HG02973 (cell line): ENCODE results near the gene NFATC3.
"Not testable (repeated sequence)": the region's sequence is repeated elsewhere in the genome, so short reads cannot be mapped to it uniquely, and the experiment has no call there.

ENCODE experiments used
- ATAC-seq: cut with Tn5 transposase; IDR thresholded peaks from one replicate; pipeline ENCODE4 v1.9.1; 2021; ENCODE audit warnings: moderate library complexity; ENCODE audit not compliant: unreplicated experiment

The NFATC3 gene

DNA sequence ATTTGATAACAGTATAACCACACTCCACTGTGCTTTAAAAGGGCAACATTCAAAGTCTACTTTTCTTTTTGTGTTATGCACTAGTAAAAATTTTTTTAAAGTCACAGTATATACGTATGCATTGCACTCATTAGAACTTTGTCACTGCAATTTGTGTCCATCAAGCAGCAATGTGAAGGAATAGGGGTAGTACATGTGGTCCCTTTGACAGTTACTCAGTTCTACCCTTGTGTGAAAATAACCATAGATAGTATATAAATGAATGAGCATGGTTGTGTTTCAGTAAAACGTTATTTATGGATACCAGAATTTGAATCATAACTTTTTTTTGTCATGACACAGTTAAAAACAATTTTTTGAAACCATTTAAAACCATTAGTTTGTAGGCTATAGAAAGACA is 30.7 kb downstream of the NFATC3 start:
- no peak for ATAC-seq

DNA sequence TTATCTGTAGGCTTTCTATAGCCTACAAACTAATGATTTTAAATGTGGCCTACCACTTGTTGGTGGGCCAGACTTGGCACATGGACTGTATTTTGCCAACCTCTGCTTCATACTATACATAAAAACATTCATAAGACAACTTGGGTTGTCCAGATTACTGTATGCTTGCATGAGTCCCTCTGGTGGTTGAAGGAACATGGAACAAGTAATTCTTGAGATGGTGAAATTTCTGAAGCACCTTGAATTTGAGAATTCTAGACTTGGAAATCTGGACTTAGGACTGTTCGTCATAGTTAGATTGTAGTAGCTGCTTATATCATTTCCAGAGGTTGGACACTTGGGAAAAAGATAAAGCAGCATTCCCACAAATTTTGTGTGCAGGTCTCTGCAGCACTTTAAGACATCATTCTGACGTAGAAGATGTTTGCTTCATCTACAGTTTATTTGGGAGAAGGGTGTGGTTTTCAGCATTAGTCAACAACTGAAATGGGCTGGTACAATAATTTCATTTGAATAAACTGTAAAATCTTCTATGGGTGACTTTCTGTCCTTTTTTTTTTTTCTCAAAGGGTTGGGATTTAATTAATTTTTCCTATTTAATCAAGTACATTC is 31.2 kb downstream of the NFATC3 start:
- no peak for ATAC-seq

DNA sequence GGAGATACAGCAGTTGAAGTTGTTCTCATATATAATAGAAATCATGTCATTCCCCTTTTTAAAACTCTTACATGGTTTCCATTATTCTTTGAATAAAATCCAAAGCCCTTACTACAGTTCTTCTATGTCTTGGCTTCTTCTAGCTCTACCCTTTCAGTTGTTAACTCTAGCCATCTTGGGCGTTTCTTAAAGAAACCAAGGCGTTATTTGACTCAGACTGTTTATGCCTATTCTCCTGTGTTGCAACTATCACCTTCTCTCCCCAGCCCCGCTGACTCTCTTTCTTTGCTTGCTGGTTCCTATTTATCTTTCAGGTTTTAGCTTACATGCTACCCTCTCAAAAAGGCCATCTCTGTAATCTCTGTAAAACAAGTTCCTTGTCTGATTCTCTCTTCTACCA is 32.7 kb downstream of the NFATC3 start:
- ATAC-seq, result no peak

DNA sequence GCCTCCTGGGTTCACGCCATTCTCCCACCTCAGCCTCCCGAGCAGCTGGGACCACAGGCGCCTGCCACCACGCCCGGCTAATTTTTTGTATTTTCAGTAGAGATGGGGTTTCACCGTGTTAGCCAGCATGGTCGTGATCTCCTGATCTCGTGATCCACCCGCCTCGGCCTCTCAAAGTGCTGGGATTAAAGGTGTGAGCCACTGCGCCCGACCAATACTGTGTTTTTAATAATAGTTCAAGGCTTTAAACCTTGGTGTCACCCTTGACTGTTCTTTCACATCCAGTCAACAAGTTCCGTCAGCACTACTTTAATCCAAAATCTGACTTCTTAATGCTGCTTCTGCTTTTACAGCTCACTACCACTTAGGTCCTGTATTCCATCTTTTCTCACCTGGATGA is 33.8 kb downstream of the NFATC3 start:
- not testable (repeated sequence) for ATAC-seq

DNA sequence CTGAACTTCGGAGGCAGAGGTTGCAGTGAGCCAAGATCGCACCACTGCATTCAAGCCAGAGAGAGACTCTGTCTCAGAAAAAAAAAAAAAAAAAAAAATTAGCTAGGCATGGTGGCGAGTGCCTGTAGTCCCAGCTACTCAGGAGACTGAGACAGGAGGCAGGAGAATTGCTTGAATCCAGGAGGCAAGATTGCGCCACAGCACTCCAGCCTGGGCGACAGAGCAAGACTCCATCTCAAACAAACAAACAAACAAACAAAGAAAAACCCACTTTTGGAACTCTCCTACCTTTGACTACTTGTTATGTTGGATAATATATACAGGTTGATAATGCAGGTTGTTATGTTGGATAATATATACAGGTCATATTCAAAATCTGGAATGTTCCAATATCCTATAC is 35.3 kb downstream of the NFATC3 start:
- not testable (repeated sequence) for ATAC-seq

DNA sequence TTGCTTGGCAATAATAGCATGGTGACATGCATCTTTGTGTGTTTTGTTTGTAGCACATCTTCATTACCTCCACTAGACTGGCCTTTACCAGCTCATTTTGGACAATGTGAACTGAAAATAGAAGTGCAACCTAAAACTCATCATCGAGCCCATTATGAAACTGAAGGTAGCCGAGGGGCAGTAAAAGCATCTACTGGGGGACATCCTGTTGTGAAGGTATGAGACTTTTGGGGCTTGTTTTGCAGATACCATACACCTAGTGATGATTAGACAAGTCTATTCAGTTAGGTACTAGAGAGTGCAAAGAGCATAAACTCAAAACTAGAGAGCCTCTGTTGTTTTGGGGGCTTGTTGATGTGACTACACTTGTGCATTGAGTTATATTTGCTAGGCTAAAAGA is 41.2 kb downstream of the NFATC3 start:
- no peak for ATAC-seq

DNA sequence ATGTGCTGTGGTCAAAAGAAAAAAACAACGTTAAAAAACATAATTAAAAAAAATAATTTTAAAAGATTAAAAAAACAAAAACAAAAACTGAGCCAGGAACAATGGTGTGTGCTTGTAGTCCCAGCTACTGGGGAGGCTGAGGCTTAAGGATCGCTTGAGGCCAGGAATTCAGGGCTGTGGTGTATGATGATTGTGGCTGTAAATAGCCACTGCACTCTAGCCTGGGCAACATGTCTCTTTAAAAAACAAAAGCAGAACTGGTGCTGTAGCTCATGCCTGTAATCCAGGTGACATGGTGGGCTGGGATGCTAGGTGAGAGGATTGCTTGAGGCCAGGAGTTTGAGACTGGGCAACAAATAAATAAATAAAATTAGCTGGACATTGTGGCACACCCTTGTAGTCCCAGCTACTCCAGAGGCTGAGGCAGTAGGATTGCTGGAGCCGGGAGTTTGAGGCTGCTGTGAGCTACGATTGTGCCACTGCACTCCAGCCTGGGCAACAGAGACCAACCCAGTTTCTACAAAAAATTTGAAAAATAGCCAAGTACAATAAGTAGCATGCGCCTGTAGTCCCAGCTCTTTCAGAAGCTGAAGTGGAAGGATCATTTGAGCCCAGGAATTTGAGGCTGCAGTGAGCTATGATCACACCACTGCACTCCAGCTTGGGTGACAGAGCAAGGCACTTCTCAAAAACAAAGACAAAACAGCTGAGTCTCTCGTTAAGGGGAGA is 43.6 kb downstream of the NFATC3 start:
- no peak for ATAC-seq

DNA sequence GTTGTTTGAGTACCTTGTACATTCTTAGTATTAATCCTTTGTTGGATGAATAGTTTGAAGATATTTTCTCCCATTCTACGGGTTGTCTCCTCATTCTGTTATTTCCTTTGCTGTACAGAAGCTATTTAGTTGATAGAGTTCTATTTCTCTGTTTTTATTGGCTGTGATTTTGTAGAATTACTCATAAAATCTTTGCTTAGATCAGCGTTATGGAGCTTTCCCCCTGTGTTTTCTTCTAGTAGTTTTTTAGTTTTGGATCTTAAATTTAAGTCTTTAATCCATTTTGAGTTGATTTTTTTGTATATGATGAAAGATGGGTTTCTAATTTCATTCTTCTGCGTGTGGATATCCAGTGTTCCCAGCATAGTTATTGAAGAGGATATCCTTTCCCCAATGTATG is 45.4 kb downstream of the NFATC3 start:
- no peak for ATAC-seq

DNA sequence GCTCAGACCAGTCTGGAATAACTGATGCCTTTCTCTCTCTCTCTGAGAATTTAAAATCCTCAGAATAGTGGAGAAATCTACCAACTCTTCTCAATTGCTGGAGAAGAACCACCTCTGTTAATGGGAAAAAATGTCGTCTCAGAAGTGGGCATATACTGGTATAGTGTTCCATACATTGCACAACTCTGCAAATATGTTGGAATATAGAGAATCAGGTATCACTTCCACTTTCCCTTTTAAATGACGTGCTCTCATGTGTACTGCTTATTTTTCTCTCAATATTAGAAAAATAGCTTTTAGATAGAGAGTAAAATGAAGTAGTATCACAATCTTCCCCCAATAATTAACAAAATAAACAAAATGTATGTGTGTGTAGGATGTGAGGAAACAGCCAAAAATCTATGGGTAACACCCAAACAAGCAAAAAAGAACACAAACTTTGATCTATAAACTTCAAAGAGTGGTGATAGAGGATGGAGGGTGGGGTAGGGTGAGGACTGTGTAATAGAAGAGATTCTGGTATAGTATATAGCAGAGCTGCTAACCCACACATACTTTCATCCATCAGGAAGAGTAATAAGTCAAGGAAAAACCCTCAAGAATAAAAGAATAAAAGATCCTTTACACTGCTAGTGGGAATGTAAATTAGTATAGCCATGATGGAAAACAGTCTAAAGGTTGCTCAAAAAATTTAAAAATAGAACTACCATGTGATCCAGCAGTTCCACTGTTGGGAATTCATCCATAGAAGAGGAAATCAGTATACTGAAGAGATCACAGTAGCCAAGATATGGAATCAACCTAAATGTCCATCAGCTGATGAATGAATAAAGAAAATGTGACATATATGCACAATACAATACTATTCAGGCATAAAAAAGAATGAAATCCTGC is 46.9 kb downstream of the NFATC3 start:
- no peak for ATAC-seq

DNA sequence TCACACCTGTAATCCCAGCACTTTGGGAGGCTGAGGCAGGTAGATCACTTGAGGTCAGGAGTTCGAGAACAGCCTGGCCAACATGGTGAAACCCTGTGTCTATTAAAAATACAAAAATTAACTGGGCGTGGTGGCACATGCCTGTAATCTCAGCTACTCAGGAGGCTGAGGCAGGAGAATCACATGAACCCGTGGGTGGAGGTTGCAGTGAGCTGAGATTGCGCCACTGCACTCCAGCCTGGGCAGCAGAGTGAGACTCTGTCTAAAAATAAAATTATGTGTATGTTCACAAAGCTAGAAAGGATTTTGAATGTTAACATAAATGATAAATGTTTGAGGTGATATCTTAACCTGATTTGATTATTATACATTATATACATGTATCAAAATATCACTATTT is 47.8 kb downstream of the NFATC3 start:
- ATAC-seq, result not testable (repeated sequence)

DNA sequence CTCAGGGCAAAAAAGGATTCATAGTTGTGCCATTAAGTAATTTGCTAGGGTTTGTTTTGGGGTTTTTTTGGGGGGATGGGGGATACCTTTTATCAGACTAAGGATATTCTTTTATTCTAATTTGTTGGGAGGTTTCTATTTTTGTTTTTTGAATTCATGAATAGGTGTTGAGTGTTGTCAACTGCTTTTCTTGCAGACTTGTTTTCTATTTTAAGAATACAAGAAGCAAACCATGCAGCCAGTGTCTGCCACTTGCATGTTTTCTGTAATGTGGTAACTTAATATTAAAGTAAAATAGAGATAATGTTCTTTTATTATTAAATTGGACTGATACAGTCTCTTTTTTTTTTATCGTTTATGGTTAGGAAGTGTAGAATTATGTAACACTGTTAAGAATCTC is 49.5 kb downstream of the NFATC3 start:
- no peak for ATAC-seq

DNA sequence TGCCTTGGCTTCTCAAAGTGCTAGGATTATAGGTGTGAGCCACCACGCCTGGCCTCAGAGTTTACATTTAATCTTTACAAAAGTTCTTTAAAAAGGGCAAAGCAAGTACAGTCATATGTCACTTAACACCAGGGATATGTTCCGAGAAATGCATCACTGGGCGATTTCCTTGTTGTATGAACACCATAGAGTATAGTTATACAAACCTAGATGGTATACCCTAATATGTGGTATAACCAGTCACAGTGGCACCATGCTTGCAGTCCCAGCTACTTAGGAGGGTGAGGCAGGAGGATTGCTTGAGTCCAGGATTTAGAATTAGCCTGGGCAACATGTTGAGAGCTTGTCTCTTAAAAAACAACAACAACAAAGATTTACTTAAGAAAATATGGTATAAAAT is 51.3 kb downstream of the NFATC3 start:
- ATAC-seq, result no peak

DNA sequence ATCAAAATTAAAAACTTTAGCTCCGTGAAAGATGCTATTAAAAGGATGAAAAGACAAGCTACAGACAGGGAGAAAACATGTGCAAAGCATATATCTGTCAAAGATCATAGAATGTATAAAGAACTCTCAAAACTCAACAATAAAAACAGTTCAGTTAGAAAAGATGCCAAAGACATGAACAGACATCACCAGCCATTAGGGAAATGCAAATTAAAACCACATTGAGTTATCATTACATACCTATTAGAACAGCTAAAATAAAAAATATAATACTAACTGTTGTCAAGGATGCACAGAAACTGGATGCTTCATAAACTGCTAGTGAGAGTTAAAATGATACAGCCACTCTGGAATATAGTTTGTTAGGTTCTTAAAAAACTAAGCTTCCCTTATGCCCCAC is 58.8 kb downstream of the NFATC3 start:
- ATAC-seq, result no peak

DNA sequence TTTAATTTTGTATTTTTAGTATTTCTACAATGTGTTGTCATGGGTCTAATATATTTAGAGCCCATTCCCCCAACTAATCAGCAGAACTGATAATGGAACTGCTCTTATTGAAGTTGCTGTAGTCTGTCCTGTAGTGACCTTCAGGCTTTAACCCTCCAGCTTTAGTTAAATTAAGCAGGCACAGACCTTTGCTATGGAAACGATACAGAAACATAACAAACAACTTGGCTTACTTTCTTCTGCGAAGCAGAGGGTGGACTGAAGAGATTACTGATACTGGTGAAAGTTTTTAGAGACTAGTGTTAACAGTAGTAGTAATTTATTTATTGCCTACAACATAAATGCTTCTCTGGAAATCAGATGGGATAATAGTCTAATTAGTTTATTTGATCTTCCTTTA is 61.4 kb downstream of the NFATC3 start:
- no peak for ATAC-seq

DNA sequence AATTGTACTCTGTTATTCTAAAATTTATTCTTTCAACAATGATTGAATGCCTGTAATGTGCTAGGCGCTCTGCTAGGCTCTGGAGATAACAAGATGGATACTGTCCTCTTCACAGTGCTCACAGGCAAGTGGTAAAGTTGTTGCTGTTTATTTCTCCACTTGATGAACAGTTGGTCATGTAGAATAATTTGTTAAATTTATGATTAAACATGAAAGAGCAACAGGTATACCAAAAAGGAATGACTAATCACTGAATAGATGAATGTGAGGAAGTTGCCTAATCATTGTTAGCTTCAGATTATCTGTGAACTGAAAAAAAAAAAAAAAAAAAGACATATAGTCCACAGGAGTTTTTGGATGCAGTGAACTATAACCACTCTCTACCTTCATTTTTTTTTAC is 62.3 kb downstream of the NFATC3 start:
- no peak for ATAC-seq

DNA sequence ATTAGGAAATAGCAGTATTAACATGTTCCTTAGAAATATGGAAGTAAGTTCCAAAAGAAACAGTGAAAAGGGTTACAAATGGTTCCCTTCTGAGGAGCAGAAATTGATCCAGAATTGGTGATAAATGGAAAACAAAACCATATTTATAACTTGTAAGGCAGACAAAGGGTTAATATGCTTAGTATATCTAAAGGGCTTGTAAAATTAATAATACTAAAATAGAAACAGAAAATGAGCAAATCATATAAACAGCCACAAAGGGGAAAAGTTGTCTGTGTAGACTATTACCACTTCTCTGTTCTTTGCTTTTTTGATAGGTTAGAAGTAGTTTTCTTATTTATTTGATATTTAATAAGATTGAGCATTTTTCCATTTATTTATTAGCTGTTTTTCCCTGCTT is 64.4 kb downstream of the NFATC3 start:
- no peak for ATAC-seq

DNA sequence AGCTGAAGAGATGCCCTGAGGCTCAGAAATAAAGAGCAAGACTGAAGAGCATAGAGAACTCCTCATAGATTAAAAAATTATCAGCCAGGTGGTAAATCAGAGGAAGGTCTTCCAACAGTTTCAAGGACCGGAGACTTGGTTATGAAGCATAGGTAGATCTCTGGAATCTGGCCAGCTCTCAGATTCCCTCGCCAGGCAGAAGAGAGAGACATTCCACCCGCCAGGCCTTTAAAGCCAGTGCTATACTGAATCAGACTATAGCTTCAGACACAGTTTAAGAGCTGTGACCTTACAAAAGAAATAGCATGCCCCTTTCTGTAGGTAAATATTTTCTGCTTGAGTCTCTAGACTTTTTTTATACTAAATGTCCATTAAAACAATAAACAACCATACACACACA is 70.3 kb downstream of the NFATC3 start:
- no peak for ATAC-seq

DNA sequence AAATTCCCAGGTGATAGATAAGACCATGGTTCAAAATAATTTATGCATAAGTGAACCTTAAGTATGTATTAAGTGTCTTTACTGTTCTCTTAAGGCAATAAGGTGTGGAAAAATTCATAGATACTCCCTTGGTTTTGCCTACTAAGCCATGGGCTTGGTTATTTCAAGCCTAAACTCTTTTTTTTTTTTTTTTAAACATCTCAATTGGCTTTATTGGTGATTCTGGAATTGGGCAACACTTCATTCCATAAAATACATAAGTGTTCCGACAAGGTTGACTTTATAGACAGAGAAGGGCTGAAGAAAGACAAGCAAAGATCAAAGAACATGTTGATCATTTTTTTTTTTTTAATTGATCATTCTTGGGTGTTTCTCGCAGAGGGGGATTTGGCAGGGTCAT is 77.2 kb downstream of the NFATC3 start:
- no peak for ATAC-seq

DNA sequence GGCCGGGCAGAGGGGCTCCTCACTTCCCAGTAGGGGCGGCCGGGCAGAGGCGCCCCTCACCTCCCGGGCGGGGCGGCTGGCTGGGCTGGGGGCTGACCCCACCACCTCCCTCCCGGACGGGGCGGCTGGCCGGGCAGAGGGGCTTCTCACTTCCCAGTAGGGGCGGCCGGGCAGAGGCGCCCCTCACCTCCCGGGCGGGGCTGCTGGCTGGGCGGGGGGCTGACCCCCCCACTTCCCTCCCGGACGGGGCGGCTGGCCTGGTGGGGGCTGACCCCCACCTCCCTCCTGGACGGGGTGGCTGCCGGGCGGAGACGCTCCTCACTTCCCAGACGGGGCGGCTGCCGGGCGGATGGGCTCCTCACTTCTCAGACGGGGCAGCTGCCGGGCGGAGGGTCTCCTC is 78.1 kb downstream of the NFATC3 start:
- not testable (repeated sequence) for ATAC-seq

DNA sequence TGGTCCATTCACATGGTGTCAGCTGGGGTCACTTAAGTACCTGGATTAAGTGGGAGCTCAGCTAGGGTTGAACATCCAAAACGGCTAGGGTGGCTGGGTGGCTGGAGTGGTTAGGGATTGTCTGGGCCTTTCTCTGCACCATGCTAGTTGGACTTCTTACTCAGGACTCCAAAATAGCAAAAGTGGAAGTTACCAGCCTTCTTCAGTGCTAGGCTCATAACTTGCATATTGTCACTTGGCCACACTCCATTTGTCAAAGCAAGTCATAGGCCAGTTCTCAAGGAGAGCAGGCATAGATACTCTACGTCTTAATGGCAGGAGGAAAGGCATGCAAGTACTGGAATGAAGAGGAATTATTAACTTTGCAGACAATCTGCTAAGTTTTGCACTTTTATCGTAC is 81.1 kb downstream of the NFATC3 start:
- ATAC-seq, result no peak

DNA sequence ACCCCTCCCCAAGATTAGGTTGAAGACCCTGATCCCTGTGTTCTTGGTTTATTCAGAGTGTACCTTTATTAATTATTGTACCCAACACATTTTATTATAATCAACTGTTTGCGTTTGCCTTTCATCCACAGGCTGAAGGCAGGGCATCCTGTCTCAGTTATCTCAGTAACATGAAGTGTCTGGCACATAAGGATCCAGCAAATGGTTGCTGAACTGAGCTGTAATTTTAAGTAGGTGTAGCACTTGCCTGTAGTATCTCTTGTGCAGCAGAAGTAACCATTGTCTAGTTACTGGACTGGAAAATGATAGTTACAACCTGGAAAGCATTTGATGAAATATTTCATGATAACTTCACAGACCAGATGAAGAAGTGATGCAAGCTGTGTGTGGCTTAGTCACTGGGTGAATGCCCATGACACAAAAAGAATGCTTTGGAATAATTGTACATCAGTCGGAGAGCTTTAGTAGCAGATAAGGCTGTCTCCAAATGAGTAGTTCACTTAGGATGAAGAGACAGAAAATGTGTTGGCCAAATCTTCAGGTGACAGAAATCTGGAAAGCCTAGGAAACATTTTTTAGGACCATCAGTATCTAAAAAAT is 94.1 kb downstream of the NFATC3 start:
- no peak for ATAC-seq

DNA sequence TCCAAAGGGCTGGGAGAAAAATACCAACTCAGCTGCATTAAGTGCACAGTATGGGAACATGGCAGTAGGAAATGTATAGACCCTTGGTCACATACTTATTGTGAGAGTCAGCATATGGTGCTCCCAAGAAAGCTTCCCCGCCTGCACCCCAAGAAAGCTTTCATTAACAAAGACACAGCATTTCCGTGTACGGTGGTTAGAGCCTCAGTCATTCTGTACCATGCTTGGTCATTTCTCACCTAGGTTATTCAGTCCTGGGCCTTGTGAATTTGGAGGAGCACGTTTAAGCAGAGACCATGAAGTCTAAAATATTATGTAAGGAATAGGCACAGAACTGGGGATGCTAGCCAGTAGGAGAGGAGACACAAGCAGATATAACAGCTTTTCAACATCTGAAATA is 94.7 kb downstream of the NFATC3 start:
- ATAC-seq, result no peak
